H1 (cell line): ENCODE measurements around the gene CFAP298. TPM values are rescaled to one million over a fixed set of nuclear protein-coding genes. Genes with fewer than 3 reads are reported as not detected.

ENCODE experiments used
- CTCF ChIA-PET: fragments of 300-600 bp; sonication (Branson Sonifier 250); formaldehyde crosslinking; loops from one replicate; lab custom pipeline; 2021; ENCODE audit not compliant: partially characterized antibody; lab: Charles Lee
- POLR2A ChIA-PET: fragments of 300-600 bp; sonication (Branson Sonifier 250); formaldehyde crosslinking; loops from one replicate; lab custom pipeline; 2021; ENCODE audit warnings: inconsistent platforms; ENCODE audit not compliant: partially characterized antibody; lab: Charles Lee
- DNase-seq, 2 experiments: peaks; one replicate each; pipeline versions ENCODE4 v3.0.0 to v3.0.0-alpha.2; 2010 to 2022; ENCODE audit warnings: low spot score in 2 of 2, low read depth in 1 of 2, mixed read lengths in 1 of 2
- FAIRE-seq: peaks from 2 replicates; lab custom pipeline; 2011; peaks lifted over from hg19 to GRCh38; lab: Jason Lieb, UNC
- H2AFZ ChIP-seq: 2 replicates; pipeline ENCODE4 v1.8.1; 2012; ENCODE audit warnings: low read length, inconsistent platforms
- H2AK5ac ChIP-seq: 2 replicates; pipeline ENCODE4 v1.6.1; 2013; ENCODE audit warnings: low read depth, low read length
- H2BK120ac ChIP-seq: replicated peaks from 2 replicates; pipeline ENCODE3; 2013; ENCODE audit warnings: low read depth, low read length, inconsistent platforms
- H2BK12ac ChIP-seq: 2 replicates; pipeline ENCODE4 v1.6.1; 2013; ENCODE audit warnings: low read depth, low read length
- H2BK15ac ChIP-seq: 2 replicates; pipeline ENCODE4 v1.6.1; 2013; ENCODE audit warnings: low read length
- H2BK20ac ChIP-seq: 2 replicates; pipeline ENCODE4 v1.6.1; 2013; ENCODE audit warnings: low read length
- H2BK5ac ChIP-seq: 2 replicates; pipeline ENCODE4 v1.6.1; 2013; ENCODE audit warnings: low read depth, low read length
- H3K14ac ChIP-seq: 2 replicates; pipeline ENCODE4 v1.6.1; 2013; ENCODE audit warnings: inconsistent platforms; ENCODE audit not compliant: insufficient read length
- H3K18ac ChIP-seq: 2 replicates; pipeline ENCODE4 v1.6.1; 2013; ENCODE audit warnings: low read length; ENCODE audit errors: extremely low read depth
- H3K23ac ChIP-seq: 2 replicates; pipeline ENCODE4 v1.6.1; 2013; ENCODE audit warnings: inconsistent platforms; ENCODE audit not compliant: insufficient read length
- H3K23me2 ChIP-seq: 2 replicates; pipeline ENCODE4 v1.6.1; 2013; ENCODE audit warnings: low read depth, low read length
- H3K27ac ChIP-seq: 2 replicates; pipeline ENCODE4 v1.6.1; 2011; ENCODE audit warnings: low read depth, low read length, inconsistent platforms
- H3K27me3 ChIP-seq, 4 experiments: replicated peaks in 1 of 4; 1 replicate in 1 of 4; 2 replicates in 3 of 4; pipeline versions ENCODE4 v1.6.1 to v1.8.1; 2011 to 2013; ENCODE audit warnings: low read length in 3 of 4, mild to moderate bottlenecking in 3 of 4, inconsistent platforms in 2 of 4, mixed read lengths in 2 of 4, moderate library complexity in 1 of 4; ENCODE audit not compliant: control insufficient read depth in 3 of 4, insufficient read depth in 3 of 4; ENCODE audit errors: extremely low read depth in 1 of 4
- H3K36me3 ChIP-seq, 4 experiments: 2 replicates each; pipeline versions ENCODE4 v1.6.1 to v1.8.1; 2011 to 2013; ENCODE audit warnings: mild to moderate bottlenecking in 4 of 4, low read length in 3 of 4, moderate library complexity in 2 of 4, control low read depth in 1 of 4, inconsistent platforms in 1 of 4; ENCODE audit not compliant: insufficient read depth in 4 of 4, control insufficient read depth in 2 of 4
- H3K4ac ChIP-seq: replicated peaks from 2 replicates; pipeline ENCODE3; 2013; ENCODE audit warnings: low read length, low read depth, mixed read lengths, inconsistent platforms; ENCODE audit not compliant: insufficient read length
- H3K4me1 ChIP-seq, 4 experiments: replicated peaks in 1 of 4; 1 replicate in 1 of 4; 2 replicates in 3 of 4; pipeline versions ENCODE4 v1.6.1 to v1.8.1; 2011 to 2013; ENCODE audit warnings: low read length in 3 of 4, inconsistent platforms in 2 of 4, mixed read lengths in 1 of 4; ENCODE audit not compliant: insufficient read depth in 4 of 4, control insufficient read depth in 3 of 4
- H3K4me2 ChIP-seq, 2 experiments: 2 replicates each; pipeline versions ENCODE4 v1.6.1 to v1.8.1; 2011 to 2013; ENCODE audit warnings: low read depth in 2 of 2, low read length in 2 of 2, control low read depth in 1 of 2, inconsistent platforms in 1 of 2, mild to moderate bottlenecking in 1 of 2; ENCODE audit not compliant: insufficient read depth in 1 of 2
- H3K4me3 ChIP-seq, 4 experiments: fragments of 200-600, 300-600 bp in 1 of 4; sonication (generic), shearing (Covaris generic), sonication (Bioruptor Twin) in 1 of 4; 2 replicates each; pipeline versions ENCODE4 v1.5.1 to v1.8.1; 2011 to 2016; ENCODE audit warnings: low read length in 4 of 4, low read depth in 3 of 4, control low read depth in 2 of 4, inconsistent platforms in 2 of 4, mild to moderate bottlenecking in 2 of 4, mixed read lengths in 1 of 4, moderate library complexity in 1 of 4; ENCODE audit not compliant: insufficient read depth in 2 of 4; ENCODE audit errors: extremely low read depth in 1 of 4
- H3K56ac ChIP-seq: replicated peaks from 2 replicates; pipeline ENCODE3; 2013; ENCODE audit warnings: low read depth, mild to moderate bottlenecking, mixed read lengths, low read length, inconsistent platforms; ENCODE audit not compliant: insufficient read length
- H3K79me1 ChIP-seq: 2 replicates; pipeline ENCODE4 v1.6.1; 2013; ENCODE audit warnings: low read depth, low read length, control low read depth
- H3K79me2 ChIP-seq, 2 experiments: 2 replicates each; pipeline versions ENCODE4 v1.6.1 to v1.8.1; 2012 to 2013; ENCODE audit warnings: low read length in 2 of 2, mild to moderate bottlenecking in 2 of 2, inconsistent platforms in 1 of 2; ENCODE audit not compliant: insufficient read depth in 2 of 2, control insufficient read depth in 1 of 2
- H3K9ac ChIP-seq, 4 experiments: replicated peaks in 1 of 4; 1 replicate in 1 of 4; 2 replicates in 3 of 4; pipeline versions ENCODE4 v1.6.1 to v1.8.1; 2011 to 2013; ENCODE audit warnings: low read depth in 3 of 4, low read length in 3 of 4, control low read depth in 2 of 4, mild to moderate bottlenecking in 2 of 4, moderate library complexity in 2 of 4, inconsistent platforms in 1 of 4; ENCODE audit errors: extremely low read depth in 1 of 4
- H3K9me3 ChIP-seq, 2 experiments: 2 replicates each; pipeline versions ENCODE4 v1.6.1 to v1.8.1; 2012 to 2013; ENCODE audit warnings: mild to moderate bottlenecking in 2 of 2, moderate library complexity in 2 of 2, control low read depth in 1 of 2, inconsistent platforms in 1 of 2, low read depth in 1 of 2, low read length in 1 of 2, mixed read lengths in 1 of 2; ENCODE audit not compliant: insufficient read depth in 2 of 2
- H4K20me1 ChIP-seq, 2 experiments: replicated peaks in 1 of 2; 2 replicates each; pipeline versions ENCODE3 to v1.8.1; 2011 to 2013; ENCODE audit warnings: inconsistent platforms in 2 of 2, low read length in 2 of 2, mild to moderate bottlenecking in 1 of 2; ENCODE audit not compliant: insufficient read depth in 2 of 2, control insufficient read depth in 1 of 2
- H4K5ac ChIP-seq: 2 replicates; pipeline ENCODE4 v1.6.1; 2013; ENCODE audit warnings: low read length, low read depth, mixed read lengths, inconsistent platforms; ENCODE audit not compliant: insufficient read length
- H4K8ac ChIP-seq: 2 replicates; pipeline ENCODE4 v1.8.0; 2013; ENCODE audit warnings: mild to moderate bottlenecking, moderate library complexity, low read length, inconsistent platforms; ENCODE audit not compliant: insufficient read depth; ENCODE audit errors: extremely low read depth
- H4K91ac ChIP-seq: replicated peaks from 2 replicates; pipeline ENCODE3; 2013; ENCODE audit warnings: low read length, mixed read lengths, inconsistent platforms; ENCODE audit not compliant: insufficient read length
- EP300 ChIP-seq, 2 experiments: IDR thresholded peaks; 1 replicate in 1 of 2; 2 replicates in 1 of 2; pipeline ENCODE4 v1.6.1; 2011 to 2012; ENCODE audit warnings: low read depth in 2 of 2, low read length in 2 of 2, mild to moderate bottlenecking in 2 of 2, borderline replicate concordance in 1 of 2, inconsistent platforms in 1 of 2, moderate library complexity in 1 of 2
- POLR2A ChIP-seq, 2 experiments: IDR thresholded peaks; 1 replicate in 1 of 2; 2 replicates in 1 of 2; pipeline ENCODE4 v1.6.1; 2011; ENCODE audit warnings: low read depth in 2 of 2, low read length in 2 of 2, mild to moderate bottlenecking in 2 of 2; ENCODE audit errors: control extremely low read depth in 1 of 2
- RAD21 ChIP-seq, 2 experiments: IDR thresholded peaks in 1 of 2; conservative IDR thresholded peaks in 1 of 2; 2 replicates each; pipeline ENCODE4 v1.6.1; 2011; ENCODE audit warnings: low read depth in 2 of 2, low read length in 2 of 2, improper control_type of control experiment in 1 of 2, inconsistent platforms in 1 of 2, mild to moderate bottlenecking in 1 of 2, moderate library complexity in 1 of 2
- WGBS, 2 experiments: shearing (Covaris generic) in 1 of 2; methylation state at CpG; one replicate each; pipeline versions ENCODE4 v1.1.6 to v1.1.7; 2013 to 2015; ENCODE audit warnings: low lambda C conversion rate in 2 of 2, mixed read lengths in 2 of 2, inconsistent platforms in 1 of 2, low coverage in 1 of 2, missing lambda C conversion rate in 1 of 2; ENCODE audit not compliant: insufficient replicate concordance in 2 of 2, insufficient coverage in 1 of 2, insufficient read length in 1 of 2; ENCODE audit errors: extremely low coverage in 1 of 2, missing lambda C conversion rate in 1 of 2; 5-methylcytosine and 5-hydroxymethylcytosine counted together
- polyA plus RNA-seq, 7 experiments: library from polyadenylated mRNA; depleted of rRNA in 3 of 7; stranded (reverse) in 5 of 7; unstranded in 2 of 7; fragments of >200 nt in 5 of 7; fragments of 200-250 nt in 2 of 7; gene quantifications; 1 replicate in 5 of 7; 2 replicates in 1 of 7; 4 replicates in 1 of 7; pipeline versions ENCODE4 v1.2.1 to v1.2.3, GENCODE V29; 2011 to 2013; ENCODE audit warnings: missing spikeins in 2 of 7, mixed read lengths in 2 of 7
- total RNA-seq: library from RNA; stranded (reverse); fragmentation: NEBNext Ultra II Directional; extraction: Animal tissue kit (Norgen Biotek cat#: 25700); gene quantifications from 2 replicates; pipeline ENCODE4 v1.2.1, GENCODE V29; 2021
- TF ChIP-seq, protein P1 (sequence below), 3 experiments: IDR thresholded peaks; 1 replicate in 2 of 3; 2 replicates in 1 of 3; pipeline versions ENCODE4 v1.5.1 to v1.6.1; 2011; ENCODE audit warnings: low read length in 3 of 3, mild to moderate bottlenecking in 3 of 3, inconsistent platforms in 2 of 3, low read depth in 1 of 3, moderate library complexity in 1 of 3; ENCODE audit not compliant: insufficient read depth in 1 of 3; ENCODE audit errors: control extremely low read depth in 1 of 3

CFAP298 gene
- total and polyA plus RNA-seq, 2 of the 8 experiments (the other 6 are each of a cell fraction or from before 2014, with no cell fraction given) = 43.0 to 68.1 TPM

DNA sequence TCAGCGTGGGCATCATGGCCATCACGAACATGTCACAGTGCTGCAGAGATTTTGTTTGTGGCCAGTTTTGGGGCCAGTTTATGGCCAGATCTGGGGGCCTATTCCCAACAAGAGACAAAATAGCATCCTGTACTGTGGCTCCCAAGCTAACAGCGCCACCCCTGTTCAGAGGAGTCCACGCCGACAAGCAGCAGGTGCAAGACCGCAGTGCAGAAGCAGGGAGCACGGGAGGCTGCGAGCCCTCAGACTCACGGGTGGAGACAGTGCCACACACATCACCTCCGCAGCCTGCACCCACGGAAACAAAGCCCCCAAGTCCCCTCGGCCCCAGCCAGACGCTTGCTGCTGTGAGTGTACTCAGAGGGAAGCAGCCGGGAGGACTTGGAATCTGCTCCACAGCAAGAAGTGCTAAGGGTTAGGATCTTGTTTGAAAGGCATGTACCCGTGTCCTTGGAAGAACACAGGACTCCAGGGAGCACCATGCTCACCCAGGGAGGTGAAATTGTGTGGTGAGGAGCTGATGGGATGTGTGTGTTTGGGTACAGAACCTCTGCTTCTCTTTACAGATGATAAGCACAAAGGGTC lies 34.0 kb downstream of the CFAP298 start:
- no peaks in the 10 kb centered on the region for H3K4me1 ChIP-seq
- no peak overlapping the region for H2BK20ac ChIP-seq
- H2AK5ac ChIP-seq = no peak overlapping the region
- H3K4ac ChIP-seq = no peak overlapping the region
- no peak overlapping the region for H2BK5ac ChIP-seq
- no peaks in the 10 kb centered on the region for H3K27me3 ChIP-seq
- no peak overlapping the region for H3K14ac ChIP-seq
- no peak overlapping the region for H3K23ac ChIP-seq
- no peak overlapping the region for H3K4me3 ChIP-seq
- no peak overlapping the region for H3K18ac ChIP-seq
- no peaks in the 10 kb centered on the region for H4K20me1 ChIP-seq
- H4K8ac ChIP-seq = peak overlapping the region; percentile 23; the same call in 1 of the 2 replicates
- ChIA-PET CTCF (interaction anchor here (0.5 to 10.0 kb wide), 19 partner anchors 9 to 220 kb away, joined by 3 to 112 read pairs (median 4); partner anchors contain the start of gene URB1), POLR2A (interaction anchor here (1.5 kb wide), 1 partner anchor 9 kb away, joined by 4 read pairs; no protein-coding TSS in a partner anchor)
- 0 out of 2 replicates have a peak overlapping the region, but pooled peaks have one; percentile 2 for H2AFZ ChIP-seq
- H3K36me3 ChIP-seq = no peaks in the 10 kb centered on the region
- H3K9ac ChIP-seq = no peak overlapping the region
- H2BK15ac ChIP-seq = no peak overlapping the region
- no peak overlapping the region for H3K4me2 ChIP-seq
- H2BK12ac ChIP-seq = no peak overlapping the region
- no peak overlapping the region for H4K5ac ChIP-seq
- FAIRE-seq = no peak
- H3K79me1 ChIP-seq = no peaks in the 10 kb centered on the region
- H3K23me2 ChIP-seq = no peaks in the 10 kb centered on the region
- H3K27ac ChIP-seq = no peak overlapping the region
- DNase-seq = peak; percentile 23 to 70
- TF ChIP-seq POLR2A (IDR thresholded peaks at IDR 0.05; ENCODE audit: control extremely low read depth in 1 of 2, low read depth in 2 of 2, low read length in 2 of 2) (no peak), EP300 (IDR thresholded peaks at IDR 0.05; ENCODE audit: borderline replicate concordance in 1 of 2, low read depth in 2 of 2, low read length in 2 of 2) (no peak), RAD21 (IDR thresholded peaks at IDR 0.05 in 1 of 2, conservative IDR thresholded peaks at IDR 0.05 in 1 of 2; ENCODE audit: low read depth in 2 of 2, low read length in 2 of 2) (peak; percentile 79 to 84)
- TF ChIP-seq, protein P1, sequence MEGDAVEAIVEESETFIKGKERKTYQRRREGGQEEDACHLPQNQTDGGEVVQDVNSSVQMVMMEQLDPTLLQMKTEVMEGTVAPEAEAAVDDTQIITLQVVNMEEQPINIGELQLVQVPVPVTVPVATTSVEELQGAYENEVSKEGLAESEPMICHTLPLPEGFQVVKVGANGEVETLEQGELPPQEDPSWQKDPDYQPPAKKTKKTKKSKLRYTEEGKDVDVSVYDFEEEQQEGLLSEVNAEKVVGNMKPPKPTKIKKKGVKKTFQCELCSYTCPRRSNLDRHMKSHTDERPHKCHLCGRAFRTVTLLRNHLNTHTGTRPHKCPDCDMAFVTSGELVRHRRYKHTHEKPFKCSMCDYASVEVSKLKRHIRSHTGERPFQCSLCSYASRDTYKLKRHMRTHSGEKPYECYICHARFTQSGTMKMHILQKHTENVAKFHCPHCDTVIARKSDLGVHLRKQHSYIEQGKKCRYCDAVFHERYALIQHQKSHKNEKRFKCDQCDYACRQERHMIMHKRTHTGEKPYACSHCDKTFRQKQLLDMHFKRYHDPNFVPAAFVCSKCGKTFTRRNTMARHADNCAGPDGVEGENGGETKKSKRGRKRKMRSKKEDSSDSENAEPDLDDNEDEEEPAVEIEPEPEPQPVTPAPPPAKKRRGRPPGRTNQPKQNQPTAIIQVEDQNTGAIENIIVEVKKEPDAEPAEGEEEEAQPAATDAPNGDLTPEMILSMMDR (IDR thresholded peaks at IDR 0.05; ENCODE audit: control extremely low read depth in 1 of 3, insufficient read depth in 1 of 3, low read depth in 1 of 3, low read length in 3 of 3) = peak; percentile 75 to 94 (median 79)
- no peak overlapping the region for H4K91ac ChIP-seq
- no peak overlapping the region for H3K56ac ChIP-seq
- no peaks in the 10 kb centered on the region for H3K9me3 ChIP-seq
- no peaks in the 10 kb centered on the region for H3K79me2 ChIP-seq
- no peak overlapping the region for H2BK120ac ChIP-seq
- 29% methylated on average over 15 of the region's 15 CpGs; no CpG with 5 or more reads in 1 of the 2 experiments for WGBS, 2 experiments
